ENCODE measurements around the gene ADAT1. TPM values are rescaled to one million over a fixed set of nuclear protein-coding genes. Genes with fewer than 3 reads are reported as not detected.

Gene ADAT1
- total and polyA plus RNA-seq, 2 of the 8 experiments (the other 6 are each of a cell fraction or from before 2014, with no cell fraction given) = 30.7 to 44.7 TPM

GRCh38 chr16:75648265-75649076, 25.4 kb upstream of the ADAT1 start (continued):
- TF ChIP-seq YY1 (IDR thresholded peaks at IDR 0.05; ENCODE audit: low read depth, low read length) (peak; percentile 93), ATF2 (IDR thresholded peaks at IDR 0.05; ENCODE audit: low read length) (no peak), CBX5 (IDR thresholded peaks at IDR 0.05; ENCODE audit: low read depth, low read length) (no peak), GTF2F1 (IDR thresholded peaks at IDR 0.05; ENCODE audit: borderline replicate concordance, low read depth, low read length) (no peak), HDAC2 (IDR thresholded peaks at IDR 0.05; ENCODE audit: borderline replicate concordance in 1 of 2, low read depth in 2 of 2, low read length in 2 of 2) (no peak), RNF2 (IDR thresholded peaks at IDR 0.05; ENCODE audit: borderline replicate concordance, low read depth, low read length, missing control alignments, poor library complexity, severe bottlenecking) (no peak), NANOG (IDR thresholded peaks at IDR 0.05; ENCODE audit: insufficient read depth, low read depth, low read length, poor library complexity, severe bottlenecking) (no peak), PHF8 (conservative IDR thresholded peaks at IDR 0.05; ENCODE audit: low read depth, low read length) (0 out of 2 replicates have a peak, but pooled peaks have one; percentile 30), POLR2A (IDR thresholded peaks at IDR 0.05; ENCODE audit: control extremely low read depth in 1 of 2, low read depth in 2 of 2, low read length in 2 of 2) (peak; percentile 39 to 71), ASH2L (IDR thresholded peaks at IDR 0.05; ENCODE audit: low read length) (peak; percentile 16), SP4 (IDR thresholded peaks at IDR 0.05; ENCODE audit: low read length) (no peak)

Measured in H1 (cell line).